ENCODE data around the gene ENGASE.

- TF ChIP-seq CTCF (IDR thresholded peaks at IDR 0.05), result no peak
- no peak for TF ChIP-seq POLR2A (IDR thresholded peaks at IDR 0.05)
- no peak for TF ChIP-seq EP300 (IDR thresholded peaks at IDR 0.05)
Measured at GRCh38 chr17:79133214-79133613, 58.6 kb downstream of the ENGASE start.
